Activated CD4-positive, alpha-beta T cell treated with anti-CD3 and anti-CD28 coated beads for 36 hours (primary cell): Measurements from ENCODE around the gene S1PR5. TPM values are rescaled to one million over a fixed set of nuclear protein-coding genes. Genes with fewer than 3 reads are reported as not detected.

Experiments used
- ATAC-seq: fragments of 200-7000 bp; cut with Tn5 transposase; one replicate; pipeline ENCODE4 v1.10.0; 2021; ENCODE audit warnings: mild to moderate bottlenecking, moderate library complexity
- CTCF ChIA-PET: fragments of 350-600 bp; sonication (Branson Sonifier 250); formaldehyde crosslinking; loops from one replicate; lab custom pipeline; 2021; ENCODE audit warnings: antibody characterized with exemption; lab: Charles Lee
- POLR2A ChIA-PET: fragments of 350-600 bp; sonication (Branson Sonifier 250); formaldehyde crosslinking; loops from one replicate; lab custom pipeline; 2021; ENCODE audit warnings: antibody characterized with exemption, inconsistent platforms; lab: Charles Lee
- DNase-seq: peaks from one replicate; pipeline ENCODE4 v3.0.0-alpha.2; 2020
- H3K27ac Mint-ChIP-seq: one replicate; pipeline ENCODE4 v1.8.0; 2021; ENCODE audit warnings: mixed read lengths
- H3K27me3 Mint-ChIP-seq: one replicate; pipeline ENCODE4 v1.8.0; 2021; ENCODE audit warnings: mixed read lengths
- H3K36me3 Mint-ChIP-seq: one replicate; pipeline ENCODE4 v1.8.0; 2021; ENCODE audit warnings: low read depth, mixed read lengths
- H3K4me1 Mint-ChIP-seq: one replicate; pipeline ENCODE4 v1.8.0; 2021; ENCODE audit warnings: mixed read lengths
- H3K4me3 Mint-ChIP-seq: one replicate; pipeline ENCODE4 v1.8.0; 2021; ENCODE audit warnings: mild to moderate bottlenecking, moderate library complexity, mixed read lengths
- H3K9me3 Mint-ChIP-seq: one replicate; pipeline ENCODE4 v1.8.0; 2021; ENCODE audit warnings: low read depth, mixed read lengths
- intact Hi-C, 2 experiments: fragments of 100-400 bp; cut with DNase I in 1 of 2; cut with micrococcal nuclease in 1 of 2; formaldehyde crosslinking; loops; one replicate each; pipeline versions ENCODE4 v1.14.2 to v1.15.1; 2022 to 2024; cut with DNase I, micrococcal nuclease
- total RNA-seq, 2 experiments: library from RNA; stranded (reverse); gene quantifications; one replicate each; pipeline ENCODE4 v1.2.3, GENCODE V29; 2021

Gene S1PR5
- total RNA-seq, 2 experiments from 2014 or later, result 0.07 to 0.11 TPM

GRCh38 chr19:10500247-10500592 is 17.0 kb downstream of the S1PR5 start:
- ChIA-PET CTCF (interaction anchor here (1.0 to 1.6 kb wide), 3 partner anchors 7 to 22 kb away, joined by 3 to 5 read pairs (median 4); no protein-coding TSS in a partner anchor), POLR2A (interaction anchor here (0.6 kb wide), 1 partner anchor 19 kb away, joined by 5 read pairs; no protein-coding TSS in a partner anchor)
- DNase-seq (no peak), ATAC-seq (no peak)
- Mint-ChIP-seq H3K27ac (peak overlapping the region; percentile 52), H3K9me3 (no peaks in the 10 kb centered on the region), H3K4me3 (peak overlapping the region; percentile 40), H3K27me3 (no peaks in the 10 kb centered on the region), H3K4me1 (peaks cover 29% of the 10 kb centered on the region), H3K36me3 (peaks cover 33% of the 10 kb centered on the region)
- intact Hi-C loops, result loop anchor here (5.0 to 10.0 kb wide), 3 partner anchors 152 to 395 kb away; partner anchors contain the start of genes ANGPTL6 (in 1 of the 2), ILF3 (in 1 of the 2) and PPAN (in 1 of the 2)

DNA sequence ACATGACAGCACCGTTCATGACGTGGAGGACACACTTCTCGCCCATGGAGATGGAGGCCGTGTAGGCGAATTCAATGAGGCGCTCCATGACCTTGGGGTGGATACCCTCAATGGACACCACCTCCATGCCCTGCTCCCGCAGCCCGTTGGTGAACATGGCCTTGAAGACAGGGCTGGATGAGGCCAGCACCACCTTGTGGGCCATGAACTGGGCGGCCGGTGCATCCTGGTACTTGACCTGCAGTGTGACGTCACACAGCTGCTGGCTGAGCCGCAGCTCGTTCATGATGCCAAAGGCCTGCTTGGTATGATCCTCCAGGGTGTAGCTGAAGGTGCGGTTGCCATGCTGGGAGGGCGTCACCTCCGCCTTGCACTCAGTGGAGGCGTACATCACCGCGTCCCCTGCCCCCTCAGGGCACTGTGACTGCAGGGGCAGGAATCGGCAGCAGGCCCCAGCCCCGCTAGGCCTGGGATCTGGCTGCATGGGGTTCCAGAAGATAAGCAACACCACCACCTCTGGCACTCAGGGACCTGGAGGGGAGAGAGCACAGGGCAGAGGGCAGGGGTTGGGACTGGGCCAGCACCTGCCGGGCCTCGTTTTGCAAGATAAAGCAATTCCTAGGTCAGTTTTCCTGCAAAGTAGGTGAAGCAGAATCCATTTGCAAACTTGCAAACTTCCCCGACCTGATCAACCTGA is 17.5 kb downstream of the S1PR5 start:
- ChIA-PET POLR2A (no interaction called here), CTCF (interaction anchor here (1.0 kb wide), 1 partner anchor 16 kb away, joined by 5 read pairs; no protein-coding TSS in a partner anchor)
- Mint-ChIP-seq H3K9me3 (no peaks in the 10 kb centered on the region), H3K4me3 (peak overlapping the region; percentile 40), H3K27me3 (no peaks in the 10 kb centered on the region), H3K36me3 (peaks cover 33% of the 10 kb centered on the region), H3K27ac (peak overlapping the region; percentile 72), H3K4me1 (peaks cover 29% of the 10 kb centered on the region)
- DNase-seq (no peak), ATAC-seq (no peak)
- intact Hi-C loops, result loop anchor here (5.0 to 10.0 kb wide), 3 partner anchors 153 to 395 kb away; partner anchors contain the start of genes ANGPTL6 (in 1 of the 2), ILF3 (in 1 of the 2) and PPAN (in 1 of the 2)

DNA sequence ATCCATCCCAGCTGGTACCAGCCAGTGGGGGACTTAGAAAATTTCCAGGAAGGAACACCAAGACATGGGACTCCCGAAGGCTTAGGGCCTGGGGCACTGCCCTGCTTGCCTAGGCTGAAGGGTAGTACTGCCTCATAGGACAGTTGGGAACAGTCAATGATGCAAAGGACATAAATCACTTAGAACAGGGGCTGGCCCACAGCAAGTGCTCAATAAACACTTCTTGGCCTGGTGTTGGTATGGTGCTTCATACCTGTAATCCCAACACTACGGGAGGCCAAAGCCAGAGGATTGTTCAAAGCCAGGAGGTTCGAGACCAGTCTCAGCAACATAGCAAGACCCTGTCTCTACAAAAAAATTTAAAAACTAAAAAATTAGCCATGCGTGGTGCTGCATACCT is 19.9 kb downstream of the S1PR5 start:
- Mint-ChIP-seq H3K27ac (peak overlapping the region; percentile 47), H3K9me3 (no peaks in the 10 kb centered on the region), H3K4me1 (peaks cover 29% of the 10 kb centered on the region), H3K4me3 (no peak overlapping the region), H3K27me3 (no peaks in the 10 kb centered on the region), H3K36me3 (peaks cover 40% of the 10 kb centered on the region)
- ATAC-seq, result no peak
- ChIA-PET CTCF (interaction anchor here (0.6 to 1.4 kb wide), 2 partner anchors 84 to 202 kb away, joined by 3 to 7 read pairs; no protein-coding TSS in a partner anchor), POLR2A (no interaction called here)
- intact Hi-C loops, result no loop called here
- no peak for DNase-seq

DNA sequence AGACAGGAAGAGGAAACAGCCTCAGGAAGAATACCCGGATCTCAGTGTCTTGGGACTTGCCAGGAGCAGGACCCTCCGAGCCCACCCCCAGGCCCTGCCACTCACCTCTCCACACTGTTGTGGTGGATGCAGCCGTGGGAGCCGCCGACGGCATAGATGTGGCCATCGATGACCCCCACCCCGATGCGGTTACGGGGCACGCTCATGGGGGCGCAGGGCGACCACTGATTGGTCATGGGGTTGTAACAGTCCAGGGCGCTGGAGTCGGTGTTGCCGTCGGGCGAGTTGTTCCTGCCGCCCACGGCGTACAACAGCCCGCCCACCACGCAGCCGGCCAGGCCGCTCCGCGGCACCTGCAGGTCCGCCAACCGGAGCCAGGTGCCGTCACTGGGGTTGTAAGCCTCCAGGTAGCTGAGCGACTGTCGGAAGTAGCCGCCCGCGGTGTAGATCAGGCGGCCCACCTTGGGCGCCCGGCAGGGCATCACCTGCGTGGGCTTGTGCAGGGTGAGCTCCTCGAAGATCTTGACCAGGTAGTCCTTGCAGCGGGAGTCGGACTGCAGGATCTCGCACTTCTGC is 25.7 kb downstream of the S1PR5 start:
- Mint-ChIP-seq H3K4me1 (peaks cover 6% of the 10 kb centered on the region), H3K4me3 (no peak overlapping the region), H3K27ac (no peak overlapping the region), H3K36me3 (peaks cover 43% of the 10 kb centered on the region), H3K9me3 (no peaks in the 10 kb centered on the region), H3K27me3 (no peaks in the 10 kb centered on the region)
- DNase-seq (no peak), ATAC-seq (no peak)
- ChIA-PET POLR2A (no interaction called here), CTCF (interaction anchor here (0.6 to 2.5 kb wide), 5 partner anchors 14 to 276 kb away, joined by 3 to 7 read pairs (median 3); no protein-coding TSS in a partner anchor)
- intact Hi-C loops, result no loop called here

- ChIA-PET POLR2A (interaction anchor here (0.7 kb wide), 1 partner anchor 200 kb away, joined by 3 read pairs; the partner anchor contains the start of gene ICAM4), CTCF (no interaction called here)
- Mint-ChIP-seq H3K36me3 (peaks cover 32% of the 10 kb centered on the region), H3K27me3 (no peaks in the 10 kb centered on the region), H3K4me1 (peaks cover 3% of the 10 kb centered on the region), H3K27ac (no peak overlapping the region), H3K4me3 (no peak overlapping the region), H3K9me3 (no peaks in the 10 kb centered on the region)
- DNase-seq (no peak), ATAC-seq (no peak)
- intact Hi-C loops, result no loop called here
Measured at GRCh38 chr19:10486551-10486950, 30.7 kb downstream of the S1PR5 start.

- H3K36me3 Mint-ChIP-seq, result no peaks in the 10 kb centered on the region
- H3K4me1 Mint-ChIP-seq, result peaks cover 13% of the 10 kb centered on the region
- ChIA-PET CTCF (interaction anchor here (0.6 to 1.8 kb wide), 19 partner anchors 11 to 222 kb away, joined by 3 to 9 read pairs (median 3); partner anchors contain the start of genes ICAM1 and QTRT1), POLR2A (interaction anchor here (1.0 kb wide), 1 partner anchor 51 kb away, joined by 7 read pairs; no protein-coding TSS in a partner anchor)
- H3K4me3 Mint-ChIP-seq, result peak overlapping the region; percentile 38
- H3K27me3 Mint-ChIP-seq, result no peaks in the 10 kb centered on the region
- intact Hi-C loops, result loop anchor here (1.0 to 5.0 kb wide), 6 partner anchors 18 to 218 kb away; partner anchors contain the start of genes CDC37 (in 1 of the 2), ICAM5 (in 1 of the 2) and KEAP1 (in 1 of the 2)
- DNase-seq, result peak; percentile 94
- no peaks in the 10 kb centered on the region for H3K9me3 Mint-ChIP-seq
- ATAC-seq, result peak; percentile 99
- H3K27ac Mint-ChIP-seq, result peak overlapping the region; percentile 47
Measured at GRCh38 chr19:10478903-10479384, 38.3 kb downstream of the S1PR5 start.

DNA sequence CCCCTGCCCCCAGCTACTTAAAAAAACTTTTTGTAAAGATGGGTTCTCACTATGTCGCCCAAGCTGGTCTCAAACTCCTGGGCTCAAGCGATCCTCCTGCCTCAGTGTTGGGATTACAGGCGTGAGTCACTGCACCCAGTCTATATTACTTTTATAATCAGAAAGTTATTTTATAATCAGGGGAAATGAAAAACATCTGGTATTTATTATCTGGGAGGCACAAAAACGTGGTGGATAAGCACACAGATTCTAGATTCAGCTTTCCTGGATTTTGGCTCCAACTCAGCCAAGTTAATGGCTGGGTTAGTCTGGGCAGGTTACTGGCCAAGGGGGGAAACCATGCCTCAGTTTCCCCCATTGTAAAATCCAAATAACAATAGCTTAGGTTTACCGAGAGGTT is 38.8 kb downstream of the S1PR5 start:
- intact Hi-C loops, result loop anchor here (2.0 to 5.0 kb wide), 2 partner anchors 24 to 219 kb away; partner anchors contain the start of gene KEAP1 (in 1 of the 2)
- ChIA-PET POLR2A (interaction anchor here (1.0 kb wide), 1 partner anchor 50 kb away, joined by 7 read pairs; no protein-coding TSS in a partner anchor), CTCF (interaction anchor here (0.6 to 1.8 kb wide), 15 partner anchors 11 to 223 kb away, joined by 3 to 9 read pairs (median 3); partner anchors contain the start of genes ICAM1 and QTRT1)
- DNase-seq (no peak), ATAC-seq (no peak)
- Mint-ChIP-seq H3K9me3 (no peaks in the 10 kb centered on the region), H3K27ac (no peak overlapping the region), H3K4me3 (no peak overlapping the region), H3K27me3 (no peaks in the 10 kb centered on the region), H3K36me3 (no peaks in the 10 kb centered on the region), H3K4me1 (peaks cover 13% of the 10 kb centered on the region)

DNA sequence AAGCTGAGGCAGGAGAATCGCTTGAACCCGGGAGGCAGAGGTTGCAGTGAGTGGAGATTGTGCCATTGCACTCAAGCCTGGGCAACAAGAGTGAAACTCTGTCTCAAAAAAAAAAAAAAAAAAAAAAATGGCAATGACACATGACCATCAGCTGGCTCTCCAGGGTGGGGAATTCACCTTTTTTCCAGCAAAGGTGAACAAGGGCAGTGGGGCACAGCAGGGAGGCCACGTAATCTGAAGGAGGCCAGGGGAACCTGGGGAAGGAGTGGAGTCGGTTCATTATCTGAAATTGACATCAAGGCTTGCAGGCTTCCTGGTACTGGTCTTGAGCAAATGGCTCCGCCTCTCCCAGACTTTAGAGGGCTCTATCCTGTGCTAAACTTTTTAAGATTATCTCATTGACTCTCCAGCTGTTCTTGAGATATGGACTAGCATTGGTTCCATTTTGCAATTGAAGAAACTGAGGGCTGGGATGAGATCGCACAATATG is 42.2 kb downstream of the S1PR5 start:
- no peaks in the 10 kb centered on the region for H3K9me3 Mint-ChIP-seq
- CTCF ChIA-PET, result interaction anchor here (1.1 to 1.4 kb wide), 4 partner anchors 10 to 227 kb away, joined by 3 to 9 read pairs (median 4); no protein-coding TSS in a partner anchor
- no peaks in the 10 kb centered on the region for H3K27me3 Mint-ChIP-seq
- DNase-seq, result peak; percentile 45
- H3K27ac Mint-ChIP-seq, result no peak overlapping the region
- no peaks in the 10 kb centered on the region for H3K36me3 Mint-ChIP-seq
- intact Hi-C loops, result loop anchor here in 1 of 2 experiments (5.0 kb wide), 1 partner anchor 222 kb away; no protein-coding TSS in a partner anchor
- peaks cover 13% of the 10 kb centered on the region for H3K4me1 Mint-ChIP-seq
- peak; percentile 4 for ATAC-seq
- no peak overlapping the region for H3K4me3 Mint-ChIP-seq
- POLR2A ChIA-PET, result interaction anchor here (0.6 kb wide), 1 partner anchor 31 kb away, joined by 4 read pairs; no protein-coding TSS in a partner anchor

DNA sequence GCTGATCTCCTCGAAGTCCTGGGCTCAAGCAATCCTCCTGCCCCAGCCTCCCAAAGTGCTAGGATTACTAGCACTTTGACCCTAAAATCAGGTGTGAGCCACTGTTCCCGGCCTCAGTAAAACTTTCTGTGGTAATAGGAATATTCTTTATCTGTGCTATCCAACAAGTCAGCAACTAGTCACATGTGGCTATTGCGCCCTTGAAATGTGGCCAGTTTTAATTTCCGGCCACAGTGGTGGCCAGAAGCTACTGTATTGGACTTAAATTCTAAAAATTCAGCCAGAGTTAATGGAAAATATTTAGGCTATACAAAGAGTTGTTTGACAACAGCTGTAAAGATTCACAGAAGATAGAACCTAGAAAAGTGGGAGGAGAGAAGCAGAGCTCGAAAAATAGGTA is 44.1 kb downstream of the S1PR5 start:
- Mint-ChIP-seq H3K36me3 (no peaks in the 10 kb centered on the region), H3K27ac (no peak overlapping the region), H3K4me3 (no peak overlapping the region), H3K9me3 (no peaks in the 10 kb centered on the region), H3K27me3 (peaks cover 2% of the 10 kb centered on the region), H3K4me1 (no peaks in the 10 kb centered on the region)
- ChIA-PET POLR2A (no interaction called here), CTCF (interaction anchor here (0.5 to 1.8 kb wide), 10 partner anchors 9 to 262 kb away, joined by 3 to 5 read pairs (median 4); no protein-coding TSS in a partner anchor)
- DNase-seq (no peak), ATAC-seq (no peak)
- intact Hi-C loops, result no loop called here

GRCh38 chr19:10471909-10472308 is 45.3 kb downstream of the S1PR5 start:
- Mint-ChIP-seq H3K27ac (no peak overlapping the region), H3K36me3 (no peaks in the 10 kb centered on the region), H3K4me3 (no peak overlapping the region), H3K9me3 (no peaks in the 10 kb centered on the region), H3K27me3 (peaks cover 2% of the 10 kb centered on the region), H3K4me1 (no peaks in the 10 kb centered on the region)
- ATAC-seq, result peak; percentile 60
- POLR2A ChIA-PET, result interaction anchor here (0.6 kb wide), 1 partner anchor 131 kb away, joined by 3 read pairs; no protein-coding TSS in a partner anchor
- intact Hi-C loops, result no loop called here
- CTCF ChIA-PET, result interaction anchor here (0.7 to 0.8 kb wide), 2 partner anchors 11 to 148 kb away, joined by 3 to 4 read pairs; no protein-coding TSS in a partner anchor
- DNase-seq, result no peak
